ENCODE results near the gene HTRA2. TPM values are rescaled to one million over a fixed set of nuclear protein-coding genes. Genes with fewer than 3 reads are reported as not detected.

The HTRA2 gene
- total and polyA plus RNA-seq, 4 donors, result 13.3 to 81.8 (median 18.5) TPM

GRCh38 chr2:74495440-74495839 lies 34.3 kb upstream of the HTRA2 start:
- no peak overlapping the region for H3K9ac ChIP-seq (ENCODE audit: low read depth in 1 of 2, low read length in 2 of 2)
- no peak overlapping the region for H3K27ac ChIP-seq (ENCODE audit: low read depth in 1 of 2, low read length in 2 of 2)
- peaks cover 36 to 82% (median 65%) of the 10 kb centered on the region in 4 donors for H3K4me1 ChIP-seq (ENCODE audit: control insufficient read depth in 4 of 4, insufficient read depth in 4 of 4, low read length in 3 of 4)
- no peaks in the 10 kb centered on the region for H3K27me3 ChIP-seq (ENCODE audit: control insufficient read depth in 4 of 4, insufficient read depth in 4 of 4, low read length in 3 of 4)
- H3K36me3 ChIP-seq (ENCODE audit: control insufficient read depth in 4 of 4, insufficient read depth in 3 of 4, low read depth in 1 of 4, low read length in 3 of 4), result peaks cover 10 to 16% (median 14%) of the 10 kb centered on the region in 4 donors
- no peaks in the 10 kb centered on the region for H3K9me3 ChIP-seq (ENCODE audit: control insufficient read depth in 4 of 4, low read length in 3 of 4)
- WGBS, result 90% methylated on average over 1 of the region's 1 CpG
- H3K4me3 ChIP-seq (ENCODE audit: low read depth in 1 of 3, low read length in 3 of 3), result no peak overlapping the region
- no peak for DNase-seq (ENCODE audit: low spot score)
- no peak for TF ChIP-seq RAD21 (IDR thresholded peaks at IDR 0.05)
- TF ChIP-seq HNF4A (conservative IDR thresholded peaks at IDR 0.05), result no peak
- TF ChIP-seq FOXA1 (IDR thresholded peaks at IDR 0.05), result no peak
- no peak for TF ChIP-seq NR2F2 (IDR thresholded peaks at IDR 0.05)
- TF ChIP-seq ZBTB33 (IDR thresholded peaks at IDR 0.05), result no peak
- TF ChIP-seq GABPA (IDR thresholded peaks at IDR 0.05 in 1 of 2, conservative IDR thresholded peaks at IDR 0.05 in 1 of 2), result no peak
- no peak for TF ChIP-seq MAX (IDR thresholded peaks at IDR 0.05)
- TF ChIP-seq ATF3 (IDR thresholded peaks at IDR 0.05), result no peak
- no peak for TF ChIP-seq TAF1 (conservative IDR thresholded peaks at IDR 0.05)
- TF ChIP-seq RXRA (IDR thresholded peaks at IDR 0.05), result no peak
- TF ChIP-seq EGR1 (IDR thresholded peaks at IDR 0.05; ENCODE audit: low read depth in 2 of 2), result no peak
- no peak for TF ChIP-seq JUND (IDR thresholded peaks at IDR 0.05)
- no peak for TF ChIP-seq REST (IDR thresholded peaks at IDR 0.05)
- TF ChIP-seq YY1 (IDR thresholded peaks at IDR 0.05), result no peak
- no peak for TF ChIP-seq HNF4G (IDR thresholded peaks at IDR 0.05)
- no peak for TF ChIP-seq FOXA2 (IDR thresholded peaks at IDR 0.05)
- TF ChIP-seq CTCF (IDR thresholded peaks at IDR 0.05; ENCODE audit: low read depth, low read length, missing input control), result no peak
- no peak for TF ChIP-seq SP1 (IDR thresholded peaks at IDR 0.05)

Data from liver (tissue), 9 donors.